GM19193 (cell line): ENCODE measurements around the gene LDLR.

Experiments
- POLR2A ChIP-seq: IDR thresholded peaks from 4 replicates; pipeline ENCODE4 v1.6.1; 2011; ENCODE audit not compliant: insufficient read depth, insufficient read length; ENCODE audit errors: extremely low read depth

LDLR gene

GRCh38 chr19:11096210-11096841 lies 7.1 kb downstream of the LDLR start:
- no peak for TF ChIP-seq POLR2A

DNA sequence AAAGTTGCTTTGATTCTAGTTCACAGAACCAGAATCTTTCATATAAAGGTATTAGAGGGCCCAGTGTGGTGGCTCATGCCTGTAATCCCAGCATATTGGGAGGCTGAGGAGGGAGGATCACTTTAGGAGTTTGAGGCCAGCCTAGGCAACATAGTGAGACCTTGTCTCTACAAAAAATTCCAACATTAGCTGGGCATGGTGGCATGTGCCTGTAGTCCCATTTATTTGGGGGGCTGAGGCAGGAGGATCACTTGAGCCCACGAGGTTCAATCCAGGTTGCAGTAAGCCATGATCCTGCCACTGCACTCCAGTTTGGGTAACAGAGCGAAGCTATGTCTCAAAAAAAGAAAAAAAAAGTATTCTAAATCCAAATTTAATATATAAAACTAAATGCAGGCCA lies 9.1 kb downstream of the LDLR start:
- no peak for TF ChIP-seq POLR2A

- TF ChIP-seq POLR2A = no peak
Observed at GRCh38 chr19:11098861-11099260, 9.6 kb downstream of the LDLR start.

- TF ChIP-seq POLR2A = no peak
Observed at GRCh38 chr19:11100049-11100448, 10.8 kb downstream of the LDLR start.

- no peak for TF ChIP-seq POLR2A
Observed at GRCh38 chr19:11101057-11101456, 11.8 kb downstream of the LDLR start.

DNA sequence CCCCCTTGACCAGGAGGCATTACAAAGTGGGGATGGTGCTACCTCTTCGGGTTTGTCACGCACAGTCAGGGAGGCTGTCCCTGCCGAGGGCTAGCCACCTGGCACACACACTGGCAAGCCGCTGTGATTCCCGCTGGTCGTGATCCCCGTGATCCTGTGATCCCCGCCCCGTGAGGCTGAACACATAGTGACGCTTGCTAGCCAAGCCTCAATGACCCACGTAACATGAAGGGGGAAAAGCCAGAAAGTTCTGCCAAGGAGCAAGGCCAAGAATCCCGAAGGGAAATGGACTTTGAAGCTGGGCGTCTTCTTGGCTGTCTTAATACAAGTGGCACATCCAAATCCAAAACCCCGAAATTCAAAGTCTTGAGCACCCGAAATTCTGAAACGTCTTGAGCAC lies 13.7 kb downstream of the LDLR start:
- TF ChIP-seq POLR2A = no peak

DNA sequence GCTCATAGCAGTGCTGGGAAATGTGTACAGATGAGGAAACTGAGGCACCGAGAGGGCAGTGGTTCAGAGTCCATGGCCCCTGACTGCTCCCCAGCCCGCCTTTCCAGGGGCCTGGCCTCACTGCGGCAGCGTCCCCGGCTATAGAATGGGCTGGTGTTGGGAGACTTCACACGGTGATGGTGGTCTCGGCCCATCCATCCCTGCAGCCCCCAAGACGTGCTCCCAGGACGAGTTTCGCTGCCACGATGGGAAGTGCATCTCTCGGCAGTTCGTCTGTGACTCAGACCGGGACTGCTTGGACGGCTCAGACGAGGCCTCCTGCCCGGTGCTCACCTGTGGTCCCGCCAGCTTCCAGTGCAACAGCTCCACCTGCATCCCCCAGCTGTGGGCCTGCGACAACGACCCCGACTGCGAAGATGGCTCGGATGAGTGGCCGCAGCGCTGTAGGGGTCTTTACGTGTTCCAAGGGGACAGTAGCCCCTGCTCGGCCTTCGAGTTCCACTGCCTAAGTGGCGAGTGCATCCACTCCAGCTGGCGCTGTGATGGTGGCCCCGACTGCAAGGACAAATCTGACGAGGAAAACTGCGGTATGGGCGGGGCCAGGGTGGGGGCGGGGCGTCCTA lies 15.9 kb downstream of the LDLR start:
- peak; percentile 24 for TF ChIP-seq POLR2A

DNA sequence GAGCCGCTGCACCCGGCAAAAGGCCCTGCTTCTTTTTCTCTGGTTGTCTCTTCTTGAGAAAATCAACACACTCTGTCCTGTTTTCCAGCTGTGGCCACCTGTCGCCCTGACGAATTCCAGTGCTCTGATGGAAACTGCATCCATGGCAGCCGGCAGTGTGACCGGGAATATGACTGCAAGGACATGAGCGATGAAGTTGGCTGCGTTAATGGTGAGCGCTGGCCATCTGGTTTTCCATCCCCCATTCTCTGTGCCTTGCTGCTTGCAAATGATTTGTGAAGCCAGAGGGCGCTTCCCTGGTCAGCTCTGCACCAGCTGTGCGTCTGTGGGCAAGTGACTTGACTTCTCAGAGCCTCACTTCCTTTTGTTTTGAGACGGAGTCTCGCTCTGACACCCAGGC lies 17.2 kb downstream of the LDLR start:
- TF ChIP-seq POLR2A = no peak

DNA sequence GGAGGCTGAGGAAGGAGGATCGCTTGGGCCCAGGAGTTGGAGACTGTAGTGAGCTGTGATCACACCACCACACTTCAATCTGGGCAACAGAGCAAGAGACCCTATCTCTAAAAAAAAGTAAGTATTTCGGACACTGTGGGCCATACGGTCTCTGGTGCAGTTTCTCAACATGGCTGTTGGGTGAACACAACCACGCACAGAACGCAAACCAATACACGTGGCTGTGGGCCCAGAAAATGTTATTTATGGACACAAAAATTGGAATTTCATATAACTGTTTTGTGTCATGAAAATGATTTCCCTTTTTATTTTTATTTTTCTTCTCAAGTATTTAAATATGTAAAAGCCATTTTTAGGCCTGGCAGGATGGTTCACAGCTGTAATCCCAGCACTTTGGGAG lies 19.5 kb downstream of the LDLR start:
- TF ChIP-seq POLR2A = no peak

DNA sequence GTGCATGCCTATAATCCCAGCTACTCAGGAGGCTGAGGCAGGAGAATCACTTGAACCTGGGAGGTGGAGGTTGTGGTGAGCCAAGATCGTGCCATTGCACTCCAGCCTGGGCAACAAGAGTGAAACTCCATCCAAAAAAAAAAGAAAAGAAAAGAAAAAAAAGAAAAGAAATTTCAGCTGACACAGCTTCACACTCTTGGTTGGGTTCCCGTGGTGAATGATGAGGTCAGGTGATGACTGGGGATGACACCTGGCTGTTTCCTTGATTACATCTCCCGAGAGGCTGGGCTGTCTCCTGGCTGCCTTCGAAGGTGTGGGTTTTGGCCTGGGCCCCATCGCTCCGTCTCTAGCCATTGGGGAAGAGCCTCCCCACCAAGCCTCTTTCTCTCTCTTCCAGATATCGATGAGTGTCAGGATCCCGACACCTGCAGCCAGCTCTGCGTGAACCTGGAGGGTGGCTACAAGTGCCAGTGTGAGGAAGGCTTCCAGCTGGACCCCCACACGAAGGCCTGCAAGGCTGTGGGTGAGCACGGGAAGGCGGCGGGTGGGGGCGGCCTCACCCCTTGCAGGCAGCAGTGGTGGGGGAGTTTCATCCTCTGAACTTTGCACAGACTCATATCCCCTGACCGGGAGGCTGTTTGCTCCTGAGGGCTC lies 22.0 kb downstream of the LDLR start:
- TF ChIP-seq POLR2A = no peak

GRCh38 chr19:11111771-11112144 lies 22.5 kb downstream of the LDLR start:
- TF ChIP-seq POLR2A = no peak

DNA sequence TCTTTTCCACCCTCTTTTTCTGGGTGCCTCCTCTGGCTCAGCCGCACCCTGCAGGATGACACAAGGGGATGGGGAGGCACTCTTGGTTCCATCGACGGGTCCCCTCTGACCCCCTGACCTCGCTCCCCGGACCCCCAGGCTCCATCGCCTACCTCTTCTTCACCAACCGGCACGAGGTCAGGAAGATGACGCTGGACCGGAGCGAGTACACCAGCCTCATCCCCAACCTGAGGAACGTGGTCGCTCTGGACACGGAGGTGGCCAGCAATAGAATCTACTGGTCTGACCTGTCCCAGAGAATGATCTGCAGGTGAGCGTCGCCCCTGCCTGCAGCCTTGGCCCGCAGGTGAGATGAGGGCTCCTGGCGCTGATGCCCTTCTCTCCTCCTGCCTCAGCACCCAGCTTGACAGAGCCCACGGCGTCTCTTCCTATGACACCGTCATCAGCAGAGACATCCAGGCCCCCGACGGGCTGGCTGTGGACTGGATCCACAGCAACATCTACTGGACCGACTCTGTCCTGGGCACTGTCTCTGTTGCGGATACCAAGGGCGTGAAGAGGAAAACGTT lies 24.0 kb downstream of the LDLR start:
- TF ChIP-seq POLR2A = no peak

- TF ChIP-seq POLR2A = no peak
Observed at GRCh38 chr19:11115042-11115441, 25.8 kb downstream of the LDLR start.

DNA sequence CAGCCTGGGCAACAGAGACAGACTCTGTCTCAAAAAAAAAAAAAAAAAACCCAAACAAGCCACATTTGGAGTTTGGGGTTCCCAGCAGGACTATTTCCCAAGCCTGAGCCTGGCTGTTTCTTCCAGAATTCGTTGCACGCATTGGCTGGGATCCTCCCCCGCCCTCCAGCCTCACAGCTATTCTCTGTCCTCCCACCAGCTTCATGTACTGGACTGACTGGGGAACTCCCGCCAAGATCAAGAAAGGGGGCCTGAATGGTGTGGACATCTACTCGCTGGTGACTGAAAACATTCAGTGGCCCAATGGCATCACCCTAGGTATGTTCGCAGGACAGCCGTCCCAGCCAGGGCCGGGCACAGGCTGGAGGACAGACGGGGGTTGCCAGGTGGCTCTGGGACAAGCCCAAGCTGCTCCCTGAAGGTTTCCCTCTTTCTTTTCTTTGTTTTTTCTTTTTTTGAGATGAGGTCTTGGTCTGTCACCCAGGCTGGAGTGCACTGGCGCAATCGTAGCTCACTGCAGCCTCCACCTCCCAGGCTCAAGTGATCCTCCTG lies 26.7 kb downstream of the LDLR start:
- no peak for TF ChIP-seq POLR2A

- no peak for TF ChIP-seq POLR2A
Observed at GRCh38 chr19:11116507-11116906, 27.2 kb downstream of the LDLR start.

GRCh38 chr19:11123114-11123513 lies 33.9 kb downstream of the LDLR start:
- no peak for TF ChIP-seq POLR2A
